ENCODE measurements around the gene PGD. TPM values are rescaled to one million over a fixed set of nuclear protein-coding genes. Genes with fewer than 3 reads are reported as not detected.

The PGD gene
- total and polyA plus RNA-seq, 8 donors, result 130 to 277 (median 157) TPM

GRCh38 chr1:10386761-10387676, 11.8 kb upstream of the PGD start:
- no peak for TF ChIP-seq CTCF (IDR thresholded peaks at IDR 0.05)
- Histone ChIP-seq H3K4me1 (peaks cover 10 to 45% of the 10 kb centered on the region in 2 donors), H3K27ac (peak overlapping the region; percentile 79 to 91), H3K4me3 (peak overlapping the region in 1 of 2 donors; percentile 8), H3K36me3 (no peaks in the 10 kb centered on the region), H3K9me3 (no peaks in the 10 kb centered on the region), H3K27me3 (no peaks in the 10 kb centered on the region)
- intact Hi-C loops (cut with DNase I), result no loop called here
- ATAC-seq (no peak), DNase-seq (no peak)

GRCh38 chr1:10387677-10388386, 11.0 kb upstream of the PGD start:
- Histone ChIP-seq H3K27ac (peak overlapping the region; percentile 79 to 91), H3K4me1 (peaks cover 10 to 45% of the 10 kb centered on the region in 2 donors), H3K27me3 (no peaks in the 10 kb centered on the region), H3K36me3 (no peaks in the 10 kb centered on the region), H3K4me3 (peak overlapping the region in 1 of 2 donors; percentile 8), H3K9me3 (no peaks in the 10 kb centered on the region)
- intact Hi-C loops (cut with DNase I), result no loop called here
- peak; percentile 81 for ATAC-seq
- peak in 3 of 4 donors; percentile 33 to 60 (median 43) for DNase-seq
- no peak for TF ChIP-seq CTCF (IDR thresholded peaks at IDR 0.05)

GRCh38 chr1:10388387-10388715, 10.5 kb upstream of the PGD start:
- Histone ChIP-seq H3K36me3 (no peaks in the 10 kb centered on the region), H3K9me3 (no peaks in the 10 kb centered on the region), H3K4me1 (peaks cover 10 to 45% of the 10 kb centered on the region in 2 donors), H3K4me3 (peak overlapping the region in 1 of 2 donors; percentile 8), H3K27ac (peak overlapping the region; percentile 79 to 91), H3K27me3 (no peaks in the 10 kb centered on the region)
- ATAC-seq, result peak; percentile 15
- DNase-seq, result no peak
- intact Hi-C loops (cut with DNase I), result no loop called here
- TF ChIP-seq CTCF (IDR thresholded peaks at IDR 0.05), result no peak

- H3K36me3 ChIP-seq, result no peaks in the 10 kb centered on the region
- H3K27me3 ChIP-seq, result no peaks in the 10 kb centered on the region
- no peak for ATAC-seq
- no peak for TF ChIP-seq CTCF (IDR thresholded peaks at IDR 0.05)
- intact Hi-C loops (cut with DNase I), result no loop called here
- no peak overlapping the region for H3K4me3 ChIP-seq
- H3K9me3 ChIP-seq, result peaks cover 0 to under 1% of the 10 kb centered on the region in 2 donors
- peak overlapping the region in 1 of 2 donors; percentile 91 for H3K27ac ChIP-seq
- H3K4me1 ChIP-seq, result peaks cover 10 to 45% of the 10 kb centered on the region in 2 donors
- DNase-seq, result no peak
Measured at GRCh38 chr1:10389271-10389973, 9.4 kb upstream of the PGD start.
